Esophagus muscularis mucosa (tissue), 4 donors: ENCODE results near the gene RUNX2. TPM values are rescaled to one million over a fixed set of nuclear protein-coding genes. Genes with fewer than 3 reads are reported as not detected.

Experiments
- DNase-seq: peaks from one replicate; pipeline ENCODE4 v3.0.0-alpha.2; 2017; ENCODE audit errors: extremely low spot score
- H3K27ac ChIP-seq, 4 donors: fragments of 200-600 bp; sonication (generic); replicated peaks in 1 of 4; 1 replicate in 3 of 4; 2 replicates in 1 of 4; pipeline ENCODE4 v1.5.1; 2016 to 2019; ENCODE audit warnings: mild to moderate bottlenecking in 1 of 4
- H3K27me3 ChIP-seq, 4 donors: fragments of 200-600 bp; sonication (generic); one replicate each; pipeline versions ENCODE4 v1.5.1 to v1.6.0; 2016 to 2019
- H3K36me3 ChIP-seq, 4 donors: fragments of 200-600 bp; sonication (generic); one replicate each; pipeline ENCODE4 v1.5.1; 2016 to 2019
- H3K4me1 ChIP-seq, 4 donors: fragments of 200-600 bp; sonication (generic); one replicate each; pipeline ENCODE4 v1.5.1; 2016 to 2019
- H3K4me3 ChIP-seq, 4 donors: fragments of 200-600 bp; sonication (generic); 1 replicate in 2 of 4; 2 replicates in 2 of 4; pipeline ENCODE4 v1.5.1; 2016 to 2019; ENCODE audit warnings: mild to moderate bottlenecking in 4 of 4, moderate library complexity in 1 of 4
- H3K9me3 ChIP-seq, 4 donors: fragments of 200-600 bp; sonication (generic); 1 replicate in 3 of 4; 2 replicates in 1 of 4; pipeline ENCODE4 v1.5.1; 2016 to 2019
- CTCF ChIP-seq, 3 experiments: fragments of 200-600 bp in 2 of 3; fragments of 450-650 bp in 1 of 3; sonication (generic) in 2 of 3; IDR thresholded peaks; one replicate each; pipeline ENCODE4 v1.5.1; 2017 to 2019; ENCODE audit warnings: antibody characterized with exemption in 3 of 3, mild to moderate bottlenecking in 2 of 3, moderate library complexity in 1 of 3
- EP300 ChIP-seq: sonication (generic); formaldehyde crosslinking; IDR thresholded peaks from one replicate; pipeline ENCODE4 v1.6.1; 2017; ENCODE audit warnings: antibody characterized with exemption
- POLR2A ChIP-seq: fragments of 450-650 bp; IDR thresholded peaks from one replicate; pipeline ENCODE4 v1.6.1; 2017; ENCODE audit warnings: antibody characterized with exemption, moderate library complexity, mild to moderate bottlenecking, low read depth
- POLR2AphosphoS5 ChIP-seq, 2 donors: sonication (generic); formaldehyde crosslinking; IDR thresholded peaks; one replicate each; pipeline ENCODE4 v1.6.1; 2017; ENCODE audit warnings: antibody characterized with exemption in 2 of 2
- WGBS: methylation state at CpG from one replicate; pipeline ENCODE4 v1.1.5; 2018; 5-methylcytosine and 5-hydroxymethylcytosine counted together
- intact Hi-C: fragments of 100-400 bp; cut with DNase I; formaldehyde crosslinking; loops from one replicate; pipeline ENCODE4 v1.15.1; 2023
- total RNA-seq, 4 donors: library from RNA; depleted of rRNA; stranded (reverse); fragments of >200 nt; gene quantifications; one replicate each; pipeline versions ENCODE4 v1.1.0 to v1.2.1, GENCODE V29; 2016

Gene RUNX2
- total RNA-seq, 4 donors from 2014 or later, result 1.0 to 1.6 (median 1.4) TPM

- TF ChIP-seq EP300 (no peak), POLR2AphosphoS5 (IDR thresholded peaks at IDR 0.05) (no peak), CTCF (IDR thresholded peaks at IDR 0.05) (no peak), POLR2A (no peak)
- H3K4me1 ChIP-seq, result peaks cover 0 to 9% (median 5%) of the 10 kb centered on the region in 4 donors
- 67% methylated on average over 2 of the region's 2 CpGs for whole genome bisulfite sequencing
Observed at GRCh38 chr6:45433533-45434380, 105.6 kb downstream of the RUNX2 start.

GRCh38 chr6:45434381-45434700, 106.2 kb downstream of the RUNX2 start:
- H3K4me1 ChIP-seq, result peaks cover 0 to 9% (median 5%) of the 10 kb centered on the region in 4 donors
- no peaks in the 10 kb centered on the region for H3K9me3 ChIP-seq
- no peaks in the 10 kb centered on the region for H3K36me3 ChIP-seq
- TF ChIP-seq CTCF (IDR thresholded peaks at IDR 0.05), result no peak
- TF ChIP-seq POLR2AphosphoS5 (IDR thresholded peaks at IDR 0.05), result no peak
- TF ChIP-seq POLR2A, result no peak
- TF ChIP-seq EP300, result no peak
- intact Hi-C loops, result no loop called here
- H3K27me3 ChIP-seq, result peaks cover 0 to 8% (median 0%) of the 10 kb centered on the region in 4 donors
- no peak overlapping the region for H3K4me3 ChIP-seq
- no peak overlapping the region for H3K27ac ChIP-seq
- no peak for DNase-seq

More at GRCh38 chr6:45433533-45434380, 105.6 kb downstream of the RUNX2 start:
- intact Hi-C loops, result no loop called here
- Histone ChIP-seq H3K27me3 (peaks cover 0 to 2% (median 0%) of the 10 kb centered on the region in 4 donors), H3K9me3 (no peaks in the 10 kb centered on the region), H3K36me3 (no peaks in the 10 kb centered on the region), H3K4me3 (no peak overlapping the region), H3K27ac (no peak overlapping the region)
- no peak for DNase-seq

- peaks cover 0 to 9% (median 0%) of the 10 kb centered on the region in 4 donors for H3K27me3 ChIP-seq
- H3K27ac ChIP-seq, result no peak overlapping the region
- no peaks in the 10 kb centered on the region for H3K36me3 ChIP-seq
- no peak overlapping the region for H3K4me3 ChIP-seq
- intact Hi-C loops, result no loop called here
- no peak for DNase-seq
- 50% methylated on average over 7 of the region's 7 CpGs for WGBS
- no peaks in the 10 kb centered on the region for H3K9me3 ChIP-seq
- H3K4me1 ChIP-seq, result peaks cover 0 to 9% (median 5%) of the 10 kb centered on the region in 4 donors
- TF ChIP-seq CTCF (IDR thresholded peaks at IDR 0.05), result no peak
- no peak for TF ChIP-seq EP300
- no peak for TF ChIP-seq POLR2AphosphoS5 (IDR thresholded peaks at IDR 0.05)
- no peak for TF ChIP-seq POLR2A
Observed at GRCh38 chr6:45436544-45437438, 108.7 kb downstream of the RUNX2 start.

- H3K36me3 ChIP-seq, result no peaks in the 10 kb centered on the region
- DNase-seq, result no peak
- H3K27me3 ChIP-seq, result peaks cover 0 to 9% (median 0%) of the 10 kb centered on the region in 4 donors
- H3K9me3 ChIP-seq, result no peaks in the 10 kb centered on the region
- peaks cover 0 to 9% (median 5%) of the 10 kb centered on the region in 4 donors for H3K4me1 ChIP-seq
- H3K4me3 ChIP-seq, result no peak overlapping the region
- intact Hi-C loops, result no loop called here
- no peak for TF ChIP-seq EP300
- TF ChIP-seq POLR2A, result no peak
- TF ChIP-seq CTCF (IDR thresholded peaks at IDR 0.05), result no peak
- 74% methylated on average over 3 of the region's 3 CpGs for WGBS
- H3K27ac ChIP-seq, result no peak overlapping the region
Observed at GRCh38 chr6:45437439-45437815, 109.3 kb downstream of the RUNX2 start.
